ENCODE measurements around the gene SATB2.

DNA sequence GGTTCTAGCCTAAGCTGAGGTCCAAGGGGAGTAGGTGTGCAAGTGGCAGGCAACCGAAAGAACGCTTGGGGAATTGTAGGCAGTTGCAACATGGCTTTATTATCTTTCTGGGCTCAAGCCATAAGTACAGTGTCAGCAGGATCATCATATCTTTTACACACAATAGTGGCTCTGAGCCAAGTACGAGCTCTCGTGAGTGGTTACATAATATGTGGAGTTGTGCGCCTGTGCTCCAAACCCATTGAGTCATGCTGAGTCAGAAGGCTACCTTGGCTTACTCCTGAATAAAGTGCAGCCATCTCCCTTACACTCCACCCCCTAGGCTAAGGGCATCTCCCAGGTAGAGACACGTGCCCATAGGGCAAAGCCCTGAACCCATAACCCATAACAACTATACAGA lies 233.9 kb downstream of the SATB2 start:
- no peak for TF ChIP-seq CTCF (IDR thresholded peaks at IDR 0.05; ENCODE audit: borderline replicate concordance, extremely low read depth, low read length, poor library complexity, severe bottlenecking)
- TF ChIP-seq EZH2 (IDR thresholded peaks at IDR 0.05; ENCODE audit: borderline replicate concordance, low read depth, low read length, severe bottlenecking) = no peak
